BJ (cell line): Measurements from ENCODE around the gene TMEM234. TPM values are rescaled to one million over a fixed set of nuclear protein-coding genes. Genes with fewer than 3 reads are reported as not detected.
A peak's percentile ranks its signal among the peaks of the same experiment; 100 is the strongest.

Experiments used
- CTCF ChIA-PET: fragments of 350-600 bp; formaldehyde crosslinking; extraction: SDS; loops from one replicate; lab custom pipeline; 2021; ENCODE audit warnings: antibody characterized with exemption, inconsistent platforms; lab: Yijun Ruan, JAX
- POLR2A ChIA-PET: fragments of 300-600 bp; sonication (Branson Sonifier 250); formaldehyde crosslinking; extraction: SDS; loops from one replicate; lab custom pipeline; 2021; ENCODE audit warnings: antibody characterized with exemption; lab: Charles Lee
- DNase-seq: peaks from one replicate; pipeline ENCODE4 v3.0.0-alpha.2; 2011; ENCODE audit warnings: low read depth
- H3K27me3 ChIP-seq: 2 replicates; pipeline ENCODE4 v1.6.0; 2011; ENCODE audit warnings: low read length; ENCODE audit not compliant: control insufficient read depth, insufficient read depth
- H3K36me3 ChIP-seq: 2 replicates; pipeline ENCODE4 v1.5.1; 2011; ENCODE audit warnings: low read length; ENCODE audit not compliant: control insufficient read depth, insufficient read depth
- H3K4me3 ChIP-seq: 2 replicates; pipeline ENCODE4 v1.5.1; 2011; ENCODE audit warnings: low read depth, mild to moderate bottlenecking, control low read depth, low read length
- polyA plus RNA-seq: library from polyadenylated mRNA; depleted of rRNA; stranded (reverse); fragments of >200 nt; gene quantifications from 2 replicates; pipeline ENCODE4 v1.2.3, GENCODE V29; 2011
- TF ChIP-seq, protein P1 (sequence below): IDR thresholded peaks from 2 replicates; pipeline ENCODE4 v1.5.1; 2011; ENCODE audit warnings: low read depth, mild to moderate bottlenecking, control low read depth, inconsistent platforms, low read length, moderate library complexity; ENCODE audit not compliant: insufficient read depth

Gene TMEM234
- polyA plus RNA-seq, 1 experiment: 37.8 TPM

DNA sequence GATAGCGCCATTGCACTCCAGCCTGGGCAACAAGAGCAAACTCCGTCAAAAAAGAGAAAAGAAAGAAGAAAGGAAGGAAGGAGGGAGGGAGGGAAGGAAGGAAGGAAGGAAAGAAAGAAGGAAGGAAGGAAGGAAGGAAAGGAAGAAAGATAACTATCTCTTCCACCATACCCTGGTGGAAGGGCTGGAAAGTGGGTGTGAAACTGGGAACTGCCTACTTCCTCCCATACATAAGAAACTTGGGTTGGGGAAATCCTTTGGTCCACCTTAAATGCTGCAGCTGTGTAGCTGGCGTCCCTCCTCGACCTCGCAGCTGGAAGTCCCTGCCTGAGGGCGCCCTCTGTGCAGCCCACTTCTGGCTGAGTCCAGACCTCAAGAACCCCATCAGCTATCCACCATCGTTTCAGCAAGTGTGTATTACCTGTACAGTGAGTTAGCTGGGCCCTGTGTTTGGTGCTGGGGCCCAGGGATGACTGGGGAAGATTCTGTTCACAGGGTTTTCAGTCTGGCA, 20.2 kb upstream of the TMEM234 start:
- Histone ChIP-seq H3K27me3 (no peaks in the 10 kb centered on the region), H3K36me3 (0 out of 2 replicates have a peak, but pooled peaks cover 1% of the 10 kb centered on the region), H3K4me3 (no peak overlapping the region)
- DNase-seq: no peak
- ChIA-PET POLR2A (interaction anchor here (0.6 kb wide), 1 partner anchor 32 kb away, joined by 15 read pairs; no protein-coding TSS in a partner anchor), CTCF (interaction anchor here (4.3 kb wide), 1 partner anchor 27 kb away, joined by 23 read pairs; no protein-coding TSS in a partner anchor)
- TF ChIP-seq, protein P1, sequence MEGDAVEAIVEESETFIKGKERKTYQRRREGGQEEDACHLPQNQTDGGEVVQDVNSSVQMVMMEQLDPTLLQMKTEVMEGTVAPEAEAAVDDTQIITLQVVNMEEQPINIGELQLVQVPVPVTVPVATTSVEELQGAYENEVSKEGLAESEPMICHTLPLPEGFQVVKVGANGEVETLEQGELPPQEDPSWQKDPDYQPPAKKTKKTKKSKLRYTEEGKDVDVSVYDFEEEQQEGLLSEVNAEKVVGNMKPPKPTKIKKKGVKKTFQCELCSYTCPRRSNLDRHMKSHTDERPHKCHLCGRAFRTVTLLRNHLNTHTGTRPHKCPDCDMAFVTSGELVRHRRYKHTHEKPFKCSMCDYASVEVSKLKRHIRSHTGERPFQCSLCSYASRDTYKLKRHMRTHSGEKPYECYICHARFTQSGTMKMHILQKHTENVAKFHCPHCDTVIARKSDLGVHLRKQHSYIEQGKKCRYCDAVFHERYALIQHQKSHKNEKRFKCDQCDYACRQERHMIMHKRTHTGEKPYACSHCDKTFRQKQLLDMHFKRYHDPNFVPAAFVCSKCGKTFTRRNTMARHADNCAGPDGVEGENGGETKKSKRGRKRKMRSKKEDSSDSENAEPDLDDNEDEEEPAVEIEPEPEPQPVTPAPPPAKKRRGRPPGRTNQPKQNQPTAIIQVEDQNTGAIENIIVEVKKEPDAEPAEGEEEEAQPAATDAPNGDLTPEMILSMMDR: no peak

DNA sequence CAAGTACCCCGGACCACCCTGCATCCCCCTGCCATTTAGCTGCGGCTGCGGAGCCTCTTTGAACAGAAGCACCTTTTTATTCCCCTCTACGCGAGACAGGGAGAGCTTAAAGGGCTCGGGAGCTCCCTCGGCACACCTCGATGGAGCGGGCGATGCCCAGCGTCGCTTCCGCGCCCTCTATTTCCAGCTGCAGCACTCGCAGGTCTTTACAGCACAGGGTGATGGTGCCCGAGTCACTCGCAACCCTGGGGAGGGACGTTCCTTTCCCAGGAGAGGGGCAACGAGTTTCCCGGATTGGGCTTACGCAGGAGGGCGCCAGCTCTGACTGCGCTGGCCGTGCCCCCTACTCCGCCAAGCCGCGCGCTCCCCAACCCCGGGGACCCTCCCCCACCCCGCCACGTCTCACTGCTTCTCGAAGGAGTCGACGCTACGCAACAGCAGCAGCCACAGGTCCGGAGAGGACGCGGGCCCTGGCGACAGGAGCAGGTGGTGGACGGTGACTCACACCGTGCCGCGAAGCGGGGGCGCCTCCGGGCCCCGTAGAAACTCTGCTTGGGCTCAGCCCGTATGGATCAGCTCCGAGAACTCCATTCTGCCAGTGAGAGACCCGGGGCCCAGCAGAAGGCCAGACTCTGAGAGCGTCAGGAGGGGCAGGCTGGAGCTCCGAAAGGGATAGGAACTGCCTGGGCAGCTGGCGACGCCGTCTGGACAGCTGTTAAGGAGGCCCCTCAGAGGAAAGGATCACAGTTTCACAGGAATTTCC, 19.0 kb upstream of the TMEM234 start:
- ChIA-PET POLR2A (interaction anchor here (0.6 kb wide), 2 partner anchors 22 to 114 kb away, joined by 3 to 7 read pairs; no protein-coding TSS in a partner anchor), CTCF (interaction anchor here (0.9 to 4.3 kb wide), 7 partner anchors 8 to 465 kb away, joined by 3 to 23 read pairs (median 3); partner anchors contain the start of gene MARCKSL1)
- Histone ChIP-seq H3K27me3 (no peaks in the 10 kb centered on the region), H3K4me3 (peak overlapping the region; percentile 59), H3K36me3 (0 out of 2 replicates have a peak, but pooled peaks cover 1% of the 10 kb centered on the region)
- DNase-seq: no peak
- TF ChIP-seq, protein P1: peak; percentile 11

DNA sequence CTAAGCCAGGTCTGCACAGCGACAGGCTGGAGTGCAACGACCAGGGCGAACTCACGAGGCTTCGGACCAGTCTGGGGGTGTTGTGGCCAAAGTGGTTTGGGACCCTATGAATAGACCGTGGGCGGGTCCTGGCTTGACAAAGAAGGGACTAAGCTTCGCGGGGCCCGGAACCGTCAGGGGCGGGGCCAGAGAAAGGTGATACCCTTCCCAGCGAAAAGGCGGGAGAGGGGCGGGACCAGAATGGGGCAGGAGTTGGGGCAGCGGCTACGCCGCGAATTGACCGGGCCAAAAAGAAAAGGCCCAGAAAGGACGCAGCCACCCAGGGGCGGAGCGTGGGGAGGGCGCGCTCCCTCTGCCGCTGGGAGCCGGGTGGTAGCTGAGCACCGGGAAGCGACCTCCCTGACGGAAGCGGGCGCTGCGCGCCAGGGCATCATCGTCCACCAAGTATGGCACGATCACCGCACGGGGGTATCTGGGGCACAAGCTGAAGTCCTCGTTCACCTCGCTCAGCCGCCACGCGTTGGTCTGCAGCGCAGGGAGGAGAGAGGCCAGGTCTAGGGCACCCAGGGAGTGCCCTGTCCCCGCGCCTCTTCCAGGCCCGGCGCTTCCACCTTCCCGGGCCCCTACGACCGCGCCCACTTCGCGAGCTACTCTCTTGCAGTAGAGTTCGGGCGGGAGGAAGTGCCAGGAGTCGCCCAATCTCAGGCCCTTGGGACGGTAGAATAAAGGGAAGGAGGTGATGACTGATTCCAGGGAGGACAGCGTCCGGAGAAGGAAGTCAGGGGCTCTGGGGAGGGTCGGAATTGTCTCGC, 18.2 kb upstream of the TMEM234 start:
- CTCF ChIA-PET: interaction anchor here (0.9 to 4.3 kb wide), 6 partner anchors 9 to 465 kb away, joined by 3 to 23 read pairs (median 4); partner anchors contain the start of gene MARCKSL1
- peak overlapping the region; percentile 59 for H3K4me3 ChIP-seq
- POLR2A ChIA-PET: interaction anchor here (0.6 kb wide), 2 partner anchors 113 to 167 kb away, joined by 3 read pairs; partner anchors contain the start of gene TMEM39B
- DNase-seq: no peak
- H3K27me3 ChIP-seq: no peaks in the 10 kb centered on the region
- H3K36me3 ChIP-seq: 0 out of 2 replicates have a peak, but pooled peaks cover 1% of the 10 kb centered on the region
- TF ChIP-seq, protein P1: peak; percentile 47

DNA sequence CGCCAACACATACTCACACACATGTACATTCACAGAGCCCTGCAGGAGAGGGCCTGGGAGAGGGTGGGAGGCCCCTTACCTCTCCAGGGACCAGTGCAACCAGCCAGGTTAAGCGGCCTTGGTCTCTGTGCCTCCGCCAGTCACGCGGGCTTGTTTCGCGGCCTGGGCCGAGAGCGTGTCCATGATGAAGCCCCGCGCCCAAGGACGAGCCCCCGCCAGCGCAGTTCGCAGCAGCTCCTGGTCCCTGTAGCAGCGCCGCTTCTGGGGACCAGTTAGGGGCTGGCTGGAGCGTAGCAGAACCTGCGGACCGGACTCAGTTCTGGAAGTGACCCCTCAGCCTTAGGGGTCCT, 17.6 kb upstream of the TMEM234 start:
- Histone ChIP-seq H3K36me3 (0 out of 2 replicates have a peak, but pooled peaks cover 2% of the 10 kb centered on the region), H3K27me3 (no peaks in the 10 kb centered on the region), H3K4me3 (peak overlapping the region; percentile 59; the same call in 1 of the 2 replicates)
- ChIA-PET POLR2A (no interaction called here), CTCF (interaction anchor here (0.6 to 4.3 kb wide), 4 partner anchors 9 to 34 kb away, joined by 3 to 23 read pairs (median 12); no protein-coding TSS in a partner anchor)
- TF ChIP-seq, protein P1: no peak
- no peak for DNase-seq
